ENCODE measurements around the gene AQP2.

AQP2 gene, protein sequence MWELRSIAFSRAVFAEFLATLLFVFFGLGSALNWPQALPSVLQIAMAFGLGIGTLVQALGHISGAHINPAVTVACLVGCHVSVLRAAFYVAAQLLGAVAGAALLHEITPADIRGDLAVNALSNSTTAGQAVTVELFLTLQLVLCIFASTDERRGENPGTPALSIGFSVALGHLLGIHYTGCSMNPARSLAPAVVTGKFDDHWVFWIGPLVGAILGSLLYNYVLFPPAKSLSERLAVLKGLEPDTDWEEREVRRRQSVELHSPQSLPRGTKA

DNA sequence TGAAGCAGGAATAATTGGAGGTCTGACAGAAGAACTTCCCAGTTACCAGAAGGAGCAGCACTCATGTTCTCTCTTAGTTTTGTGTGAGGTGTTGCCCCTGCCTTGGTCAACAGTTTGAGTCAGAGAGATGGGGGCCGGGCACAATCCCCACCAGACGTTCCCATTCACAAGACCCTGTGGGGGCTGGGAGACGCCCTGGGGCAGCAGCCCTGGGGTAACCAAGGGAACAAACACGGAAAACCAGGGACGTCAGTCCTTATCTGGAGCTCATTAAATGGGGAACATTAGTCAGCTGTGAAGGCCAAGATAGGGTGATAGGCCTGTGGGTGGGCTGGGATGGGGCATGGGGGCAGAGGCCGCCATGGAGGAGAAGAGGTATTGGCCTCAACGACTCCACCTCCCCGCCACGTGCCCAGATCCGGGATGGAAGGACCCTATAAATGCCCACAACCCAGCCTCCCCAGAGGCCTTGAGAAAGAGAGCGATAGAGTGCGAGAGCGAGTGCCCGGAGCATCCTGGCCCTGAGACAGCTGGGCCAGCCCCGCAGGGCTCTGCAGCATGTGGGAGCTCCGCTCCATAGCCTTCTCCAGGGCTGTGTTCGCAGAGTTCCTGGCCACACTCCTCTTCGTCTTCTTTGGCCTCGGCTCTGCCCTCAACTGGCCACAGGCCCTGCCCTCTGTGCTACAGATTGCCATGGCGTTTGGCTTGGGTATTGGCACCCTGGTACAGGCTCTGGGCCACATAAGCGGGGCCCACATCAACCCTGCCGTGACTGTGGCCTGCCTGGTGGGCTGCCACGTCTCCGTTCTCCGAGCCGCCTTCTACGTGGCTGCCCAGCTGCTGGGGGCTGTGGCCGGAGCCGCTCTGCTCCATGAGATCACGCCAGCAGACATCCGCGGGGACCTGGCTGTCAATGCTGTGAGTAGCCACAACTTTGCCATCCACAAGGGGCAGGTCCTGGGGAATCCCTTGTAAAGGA is at the start of gene AQP2:
Gene AQP2 (plus strand): TSS at position 465 of the 979 bp plus-strand sequence. CDS start 94 bp downstream, at position 559.
- FAIRE-seq: no peak

DNA sequence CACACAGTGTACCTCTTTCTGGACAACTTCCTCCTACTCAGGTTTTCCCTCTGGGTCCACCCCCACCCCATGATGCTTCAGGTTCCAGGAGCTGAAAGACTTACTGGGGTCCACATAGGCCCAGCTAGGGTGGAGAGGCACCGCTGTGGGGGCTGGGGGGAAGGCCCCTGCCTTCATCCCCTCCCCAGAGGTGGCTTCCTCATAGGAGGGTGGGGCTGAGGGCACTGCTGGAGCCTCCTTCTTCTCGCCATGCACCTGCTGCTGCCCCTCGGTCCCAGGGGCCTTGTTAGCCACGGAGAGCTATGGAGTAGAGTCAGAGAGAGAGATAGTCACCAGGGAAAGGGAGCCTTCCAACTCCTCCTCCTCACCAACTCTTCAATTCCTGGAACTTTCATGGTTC is 49.5 kb upstream of the AQP2 start:
- no peak for FAIRE-seq

DNA sequence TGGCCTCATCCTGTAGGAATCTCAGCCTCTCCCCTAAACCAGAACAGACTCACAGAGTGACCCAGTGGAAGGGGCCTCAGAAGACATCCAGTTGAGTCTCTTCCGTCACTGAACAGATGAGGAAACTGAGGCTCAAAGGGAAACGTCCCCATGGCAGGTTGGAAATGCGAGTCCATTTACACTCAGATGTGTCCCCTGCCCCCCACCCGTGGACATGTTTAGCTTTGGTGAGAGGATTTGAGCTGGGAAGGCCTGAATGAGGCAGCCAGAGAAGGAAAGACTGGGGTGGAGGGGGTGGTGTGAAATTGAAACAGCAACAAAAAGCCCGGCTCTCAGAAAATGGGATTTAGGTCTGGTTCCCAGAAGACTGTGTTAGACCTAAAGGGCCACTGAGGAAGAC is 48.6 kb upstream of the AQP2 start:
- FAIRE-seq: no peak

DNA sequence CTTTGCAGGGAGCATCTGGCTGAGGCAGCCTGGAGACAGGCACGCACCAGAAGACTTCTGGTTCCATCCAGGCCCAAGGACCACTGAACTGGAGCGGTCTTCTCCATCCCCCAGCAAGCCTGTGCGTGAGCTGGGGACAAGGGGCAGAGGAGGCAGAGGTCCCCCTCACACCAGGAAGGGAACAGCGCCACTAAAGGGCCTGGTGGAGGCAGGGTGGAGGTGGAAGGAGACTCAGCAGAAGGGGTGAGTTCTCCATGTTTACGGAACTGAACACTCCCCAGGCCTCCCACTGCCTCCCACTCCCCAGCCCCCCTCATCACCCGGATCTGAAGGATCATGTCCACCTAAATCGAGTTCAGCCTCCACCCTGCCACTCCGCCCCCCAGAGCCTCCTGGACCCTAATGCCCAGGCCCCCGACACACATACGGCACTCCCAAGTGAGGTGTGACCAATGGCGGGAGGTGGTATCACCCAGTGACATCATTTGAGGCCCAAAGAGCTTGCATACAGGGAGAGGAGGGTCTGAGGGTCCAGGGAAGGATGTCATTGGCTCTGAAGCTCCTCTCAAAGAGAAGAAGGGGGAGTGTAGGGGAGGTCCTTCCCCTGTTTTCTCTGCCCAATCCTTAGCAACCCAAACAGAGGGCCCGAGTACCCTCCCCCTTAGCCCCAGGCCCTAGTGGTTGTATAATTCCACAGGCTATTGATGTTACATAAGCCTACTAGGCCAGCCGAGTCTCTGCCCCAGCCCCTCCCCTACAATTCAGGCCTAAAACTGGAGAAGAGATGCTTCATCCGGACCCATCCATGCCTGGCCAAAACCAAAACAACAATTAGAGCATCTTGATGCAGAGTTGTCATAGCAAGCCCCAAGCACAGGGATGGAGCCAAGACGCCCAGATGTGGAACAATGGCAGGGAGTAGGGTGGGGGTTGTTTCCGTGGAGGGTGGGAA is 47.9 kb upstream of the AQP2 start:
- FAIRE-seq: no peak

DNA sequence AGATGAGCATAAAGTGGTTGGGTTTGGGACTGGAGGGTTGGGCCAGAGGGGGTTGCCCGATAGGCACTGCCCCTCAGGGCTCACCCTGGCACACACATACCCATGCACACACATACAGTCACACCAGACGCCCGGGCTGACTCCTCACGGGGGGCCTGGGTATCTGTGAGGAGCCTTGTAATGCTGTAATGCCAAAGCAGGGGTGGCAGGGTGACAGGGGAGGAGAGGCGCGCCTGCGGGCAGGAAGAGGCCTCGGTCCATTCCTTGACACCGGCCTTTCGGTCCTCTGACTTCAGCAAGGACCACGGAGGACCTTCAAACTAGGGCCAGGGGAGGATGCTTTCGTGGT is 47.2 kb upstream of the AQP2 start:
- no peak for FAIRE-seq

DNA sequence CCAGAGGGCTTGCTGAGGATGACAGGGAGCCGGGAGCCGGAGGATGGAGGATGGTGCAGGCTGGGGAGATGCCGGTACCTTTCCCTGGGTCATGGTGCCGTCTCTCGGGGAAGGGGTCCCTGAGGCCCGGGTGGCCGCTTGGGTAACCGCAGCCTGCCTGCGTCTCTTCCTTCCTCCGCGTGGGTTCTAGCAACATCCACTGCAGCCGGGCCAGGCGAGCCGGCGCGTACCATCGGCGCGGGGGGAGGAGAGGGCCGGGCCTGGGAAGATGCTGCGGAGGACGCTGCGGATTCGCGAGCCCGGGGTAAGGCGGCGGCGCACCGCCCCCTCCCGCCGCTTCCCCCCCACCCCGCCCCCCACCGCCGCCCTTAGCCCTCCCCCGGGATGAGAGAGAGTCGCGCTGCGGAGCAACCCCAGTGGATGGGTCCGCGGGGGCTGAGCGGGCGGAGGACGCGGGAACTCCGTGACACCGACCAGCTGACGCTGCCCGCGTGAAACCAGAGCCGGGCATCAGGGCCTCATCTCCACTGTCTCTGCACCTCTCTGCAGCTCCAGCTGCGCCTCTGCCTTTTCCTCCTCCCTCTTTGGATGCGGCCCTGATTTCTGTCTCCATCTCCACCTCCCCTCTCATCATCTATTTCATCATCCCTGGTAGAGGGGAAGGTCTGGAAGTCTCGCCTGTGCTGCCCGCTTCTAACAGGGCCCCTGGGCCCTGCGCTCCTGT is 46.7 kb upstream of the AQP2 start, which contains the start of gene FAIM2:
Gene FAIM2 (minus strand): TSS at position 201 of the 724 bp plus-strand sequence. CDS start 108 bp downstream, at position 93.
- no peak for FAIRE-seq

DNA sequence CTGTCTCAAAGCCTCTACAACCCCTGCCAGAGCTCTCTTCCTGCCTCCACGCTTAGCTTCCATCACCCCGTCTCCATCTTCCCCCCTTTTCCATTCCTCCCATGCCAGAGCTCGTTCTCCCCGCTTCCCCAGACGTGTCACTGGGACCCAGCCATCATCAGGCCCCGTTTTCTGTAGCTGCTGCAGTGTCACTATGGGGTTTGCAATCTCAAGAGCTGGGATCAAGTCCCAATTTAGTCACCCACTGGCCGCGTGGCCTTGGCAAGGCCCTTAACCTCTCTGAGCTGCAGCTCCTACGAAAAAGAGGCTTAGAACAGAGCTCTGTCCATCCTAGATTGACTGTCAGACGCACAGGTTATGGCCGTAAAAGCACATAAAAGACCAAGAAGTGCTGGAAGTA is 45.9 kb upstream of the AQP2 start:
- FAIRE-seq: no peak

DNA sequence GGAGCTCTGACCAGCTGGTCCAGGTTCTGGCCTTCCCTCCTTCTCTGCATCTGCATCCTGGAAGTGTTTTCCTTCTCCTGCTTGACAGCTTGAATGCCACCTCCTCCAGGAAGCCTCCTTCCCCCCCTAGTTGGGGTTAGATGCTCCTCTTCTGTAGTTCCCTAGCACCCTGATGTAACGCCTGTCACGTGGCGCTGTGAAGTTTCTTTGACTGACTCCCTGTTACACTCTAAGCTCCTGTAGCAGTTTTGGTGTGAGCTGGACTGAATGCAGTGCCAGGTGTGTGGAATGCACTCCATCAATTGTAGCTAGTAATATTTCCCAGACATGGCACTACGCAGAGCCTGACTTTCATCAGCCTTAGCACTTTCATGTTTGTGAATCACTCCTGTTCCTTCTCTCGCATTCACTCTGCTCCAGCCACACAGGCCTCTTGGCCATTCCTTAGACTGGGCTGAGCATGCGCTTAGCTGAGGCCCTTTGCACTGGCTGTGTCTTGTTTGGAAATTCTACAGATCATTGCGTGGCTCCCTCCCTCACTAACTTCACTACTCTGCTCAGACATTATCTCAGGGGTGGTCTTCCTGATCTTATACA is 44.7 kb upstream of the AQP2 start:
- FAIRE-seq: no peak

DNA sequence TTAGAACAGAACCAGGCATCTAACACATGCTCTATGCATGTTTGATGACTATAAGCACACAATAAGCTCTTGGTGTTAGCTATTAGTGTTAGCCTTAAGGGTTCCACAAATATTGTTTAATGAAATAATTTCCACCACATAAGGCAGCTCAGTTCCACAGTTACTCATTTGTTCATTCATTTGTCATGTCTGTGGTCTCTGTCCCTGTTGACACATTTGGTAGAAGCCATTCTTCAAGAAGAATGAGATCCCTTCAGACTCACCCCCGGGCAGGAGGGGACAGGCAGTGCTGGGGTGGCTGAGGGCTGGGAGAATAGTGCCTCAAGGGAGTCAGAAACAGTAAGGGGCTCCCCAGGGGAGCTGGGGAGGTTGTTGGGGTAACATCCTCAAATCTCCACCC is 43.2 kb upstream of the AQP2 start:
- FAIRE-seq: no peak

DNA sequence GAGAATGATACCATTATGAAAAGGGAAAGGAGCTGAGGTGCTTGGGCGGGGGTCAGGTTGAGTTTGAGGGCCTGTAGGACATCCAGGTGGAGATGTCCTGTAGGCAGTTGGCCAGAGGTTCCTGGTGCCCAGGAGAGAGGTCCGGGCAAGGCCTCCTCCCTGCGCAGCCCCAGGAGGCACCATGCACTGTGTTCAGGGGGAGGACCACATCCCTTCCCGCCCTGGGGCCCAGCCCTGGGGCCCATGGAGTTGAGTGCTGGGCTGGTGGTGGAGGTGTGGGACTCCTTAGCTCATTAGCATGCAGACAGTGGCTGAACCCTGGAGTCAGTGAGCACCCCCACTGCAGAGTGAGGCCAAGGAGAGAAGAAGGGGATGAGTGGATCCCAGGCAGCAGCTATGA is 41.2 kb upstream of the AQP2 start:
- no peak for FAIRE-seq

DNA sequence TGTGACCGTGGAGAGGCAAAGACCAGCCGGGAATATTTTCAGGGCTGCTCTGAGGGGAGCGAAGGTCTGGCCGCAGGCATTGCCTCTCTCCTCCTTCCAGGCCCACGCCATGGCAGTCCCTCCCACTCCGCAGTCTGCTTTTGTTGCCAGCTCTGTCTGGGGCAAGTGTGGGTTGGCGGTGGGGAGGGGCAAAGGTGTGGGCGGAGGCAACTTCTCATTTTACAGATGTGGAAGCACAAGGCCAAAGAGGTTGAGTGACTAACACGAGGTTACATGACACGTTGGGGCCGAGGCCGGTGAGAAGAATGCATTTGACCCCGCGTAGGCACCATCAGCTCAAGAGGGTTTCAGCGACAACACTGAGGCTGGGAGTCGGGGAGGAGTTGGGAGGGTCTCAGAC is 40.7 kb upstream of the AQP2 start:
- FAIRE-seq: no peak

DNA sequence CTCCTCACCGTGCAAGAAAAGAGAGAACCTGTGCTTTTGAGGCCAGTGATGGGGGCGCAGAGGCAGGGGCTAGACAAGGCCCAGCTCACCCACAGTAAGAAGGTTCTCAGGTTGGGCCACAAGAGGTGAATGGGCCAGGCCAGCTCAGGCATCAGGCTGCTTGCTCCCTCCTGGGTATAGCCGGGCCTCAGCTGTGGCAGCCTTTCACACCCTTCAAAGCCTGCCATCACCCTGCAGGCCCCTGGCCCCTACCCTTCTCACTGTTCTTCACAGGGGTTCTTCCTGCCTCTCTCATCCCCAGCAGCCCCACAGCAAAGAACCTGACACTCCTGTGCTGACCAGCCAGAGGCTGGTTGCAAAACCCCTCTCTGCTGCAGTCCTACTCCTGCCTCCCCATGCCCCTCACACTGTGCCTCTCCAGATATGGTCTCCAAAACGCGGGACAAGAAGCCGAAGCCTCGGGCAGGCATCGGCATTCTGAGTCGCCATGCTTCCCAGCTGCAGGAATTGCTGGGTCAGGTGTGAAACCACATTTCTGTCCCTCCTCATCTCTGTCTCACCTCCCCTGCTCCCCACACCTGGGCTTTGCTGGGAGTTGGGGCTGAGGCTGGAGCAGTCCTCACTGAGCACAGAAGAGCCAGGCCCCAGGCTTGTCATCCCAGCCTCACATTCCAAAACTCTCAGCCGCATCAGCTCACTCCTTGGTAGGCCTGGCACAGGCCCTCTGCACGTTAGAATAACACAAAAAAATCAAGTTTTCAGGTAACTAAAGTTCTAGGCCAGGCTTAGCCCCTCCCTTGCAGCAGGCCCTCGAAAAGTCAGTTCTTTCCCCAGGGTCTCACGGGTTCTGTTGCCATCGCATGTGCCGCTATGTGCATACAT is 40.0 kb upstream of the AQP2 start:
- FAIRE-seq: no peak

DNA sequence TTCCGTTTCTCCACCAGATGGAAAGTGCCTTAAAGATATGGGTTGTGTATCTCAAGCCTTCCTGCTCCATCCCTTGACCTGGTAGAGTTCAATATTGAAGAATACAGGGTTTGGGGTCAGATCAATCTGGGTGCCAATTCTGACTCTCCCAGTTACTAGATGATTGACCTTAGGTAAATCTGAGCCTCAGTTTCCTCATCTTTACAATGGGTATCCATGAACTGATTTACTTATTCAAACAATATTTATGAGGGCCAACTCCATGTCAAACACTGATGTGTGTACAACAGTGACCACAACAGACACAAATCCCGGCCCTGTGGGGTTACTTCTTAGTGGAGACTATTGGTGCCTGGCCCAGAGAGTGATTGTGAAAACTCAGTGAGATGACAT is 39.3 kb upstream of the AQP2 start:
- FAIRE-seq: no peak

DNA sequence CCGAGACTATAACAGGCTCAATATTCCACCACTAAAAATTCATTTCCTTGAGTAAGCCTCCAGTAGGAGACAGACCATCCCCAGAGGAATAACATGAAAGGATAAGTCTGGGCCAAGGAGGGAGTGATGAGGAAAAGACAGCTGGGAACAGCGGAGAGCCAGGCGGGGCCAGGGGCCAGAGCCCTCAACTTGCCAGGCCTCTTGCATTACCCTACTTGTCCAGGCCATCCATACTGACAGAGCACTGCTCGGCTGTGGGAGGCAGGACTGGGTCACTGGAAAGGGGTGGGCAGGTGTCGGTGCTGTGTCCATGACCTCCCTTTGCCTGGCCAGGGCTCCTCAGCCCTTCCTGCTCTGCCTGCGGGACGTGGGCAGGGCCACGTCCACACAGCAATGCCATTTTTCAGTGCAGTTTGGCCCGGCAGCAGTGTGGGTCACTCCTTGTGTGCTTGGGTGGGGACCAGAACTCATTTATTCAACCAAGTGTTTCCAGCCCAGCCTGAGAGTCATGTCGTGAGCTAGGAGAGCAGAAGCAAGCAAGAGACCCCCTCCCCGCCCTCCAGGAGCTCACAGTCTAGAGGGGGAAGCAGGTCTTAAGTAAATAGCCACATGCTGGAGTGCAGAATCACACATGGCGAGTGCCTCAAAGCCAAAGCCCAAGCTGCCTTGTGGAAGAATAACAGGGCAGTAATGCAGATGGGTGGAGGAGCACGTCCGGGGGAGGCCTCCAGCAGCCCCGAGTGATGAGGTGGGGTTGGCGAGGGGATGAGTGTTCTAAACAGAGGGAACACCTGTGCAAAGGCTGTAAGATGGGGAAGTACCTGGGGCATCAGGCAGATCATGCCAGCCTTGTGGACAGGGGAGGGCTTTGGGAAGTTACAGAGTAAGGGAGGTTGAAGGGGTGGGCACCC is 37.9 kb upstream of the AQP2 start:
- no peak for FAIRE-seq

DNA sequence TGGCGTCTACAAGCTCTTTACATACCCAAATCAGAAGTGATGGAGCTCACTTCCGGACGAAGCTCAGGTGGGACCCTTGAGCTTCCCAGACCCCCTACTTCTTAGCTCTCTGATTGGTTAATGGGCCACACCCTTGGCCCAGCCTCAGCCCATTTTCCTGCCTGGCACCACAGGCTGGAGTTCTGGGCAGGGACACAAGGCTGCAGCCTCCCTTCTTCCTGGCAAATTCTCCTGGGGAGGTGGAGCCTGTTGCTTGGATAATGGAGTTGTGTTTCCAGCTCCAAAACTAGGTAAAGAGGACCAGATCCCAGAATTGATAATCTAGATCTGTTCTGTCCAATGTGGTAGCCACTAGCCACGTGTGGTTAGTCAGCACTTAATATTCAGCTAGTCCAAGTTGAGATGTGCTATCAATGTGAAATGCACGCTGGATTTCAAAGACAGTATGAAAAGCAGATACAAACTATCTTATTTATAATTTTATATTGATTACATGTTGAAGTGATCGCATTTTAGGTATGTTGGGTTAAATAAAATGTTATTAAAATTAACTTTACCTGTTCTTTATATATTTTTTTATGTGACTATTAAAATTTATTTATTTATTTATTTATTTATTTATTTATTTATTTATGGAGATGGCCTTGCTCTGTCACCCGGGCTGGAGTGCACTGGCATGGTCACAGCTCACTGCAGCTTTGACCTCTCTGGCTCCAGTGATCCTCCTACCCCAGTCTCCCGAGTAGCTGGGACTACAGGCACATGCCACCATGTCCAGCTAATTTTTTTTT is 34.2 kb upstream of the AQP2 start:
- FAIRE-seq: no peak

DNA sequence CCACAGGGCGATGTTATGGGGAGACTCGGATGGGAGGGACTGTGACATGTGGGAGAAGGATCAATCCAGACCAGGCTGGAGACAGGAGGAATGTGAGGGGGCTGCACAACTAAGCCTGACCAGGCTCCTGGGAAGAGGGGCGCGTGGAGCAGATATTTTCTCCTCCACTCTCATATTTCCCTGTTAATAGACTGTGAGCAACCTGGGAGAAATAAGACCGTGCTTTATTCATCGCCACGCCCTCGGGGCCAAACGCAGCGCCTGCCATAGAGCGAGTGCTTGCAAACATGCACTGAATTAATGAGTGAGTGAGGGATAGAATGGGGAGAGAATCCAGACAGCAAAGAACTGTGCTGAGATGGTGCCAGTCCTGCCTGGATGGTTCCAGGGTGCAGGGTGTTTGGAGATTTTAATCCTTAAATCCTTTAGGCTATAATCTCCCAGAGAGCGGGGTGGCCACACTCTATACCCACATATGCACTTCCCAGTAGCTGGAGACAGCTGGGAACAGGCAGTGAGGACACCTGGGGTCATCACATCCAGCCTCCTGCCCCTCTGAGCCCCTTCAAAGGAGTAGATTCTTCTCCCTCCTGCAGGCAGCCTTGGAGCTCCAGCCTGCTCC is 33.3 kb upstream of the AQP2 start:
- FAIRE-seq: no peak

DNA sequence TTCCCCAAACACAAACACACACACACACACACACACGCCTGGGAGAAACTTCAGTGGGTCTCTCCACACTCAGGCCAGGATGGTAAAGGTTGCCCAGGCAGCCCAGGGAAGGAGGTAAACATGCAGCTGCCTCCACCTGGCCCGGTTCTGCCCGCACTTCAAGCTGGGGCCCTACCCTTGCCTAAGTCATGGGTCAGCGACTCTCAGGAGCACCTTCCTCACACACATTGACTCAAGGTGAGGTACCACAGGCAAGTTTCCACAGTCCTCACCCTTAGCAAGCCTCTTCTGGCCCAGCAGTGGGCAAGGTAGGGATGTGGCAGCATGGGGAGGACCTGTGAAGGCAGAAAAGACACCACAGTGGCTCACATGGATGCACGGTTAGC is 32.8 kb upstream of the AQP2 start:
- no peak for FAIRE-seq

DNA sequence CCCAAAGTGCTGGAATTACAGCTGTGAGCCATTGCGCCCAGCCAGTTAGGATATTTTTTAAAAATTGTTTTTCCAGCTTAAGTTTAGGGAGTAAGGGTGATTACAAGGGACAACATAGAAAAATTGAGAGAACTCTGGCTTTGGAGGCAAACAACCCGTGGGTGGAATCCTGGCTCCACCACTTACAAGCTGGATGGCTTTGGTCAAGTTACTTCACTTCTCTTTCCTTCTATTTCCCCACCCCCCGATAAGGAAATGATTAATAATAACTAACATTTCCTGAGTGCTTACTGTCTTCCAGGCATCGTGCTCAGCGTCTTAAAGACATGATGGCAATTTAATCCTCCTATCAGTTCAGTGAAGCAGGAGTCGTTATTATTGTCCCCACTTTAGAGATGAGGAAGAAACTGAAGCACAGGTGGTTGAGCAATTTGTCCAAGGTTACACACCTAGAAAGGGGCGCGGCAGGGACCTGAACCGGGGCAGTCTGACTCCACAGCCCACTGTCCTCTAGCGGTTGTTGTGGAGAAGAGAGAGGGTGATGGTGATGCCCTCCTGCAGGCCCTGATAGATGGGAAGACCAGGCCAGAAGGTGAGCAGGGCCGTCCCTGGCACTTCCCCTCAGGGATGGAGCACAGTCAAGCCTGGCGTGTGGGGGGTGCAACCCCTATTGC is 30.2 kb upstream of the AQP2 start:
- FAIRE-seq: no peak

Data from TTC549 (cell line).